RWPE2 (cell line): Measurements from ENCODE around the gene GNAL.

Source experiments
- ATAC-seq: fragments of 200-7000 bp; cut with Tn5 transposase; 3 replicates; pipeline ENCODE4 v1.9.1; 2021; ENCODE audit warnings: low read depth
- DNase-seq: peaks from one replicate; pipeline ENCODE4 v3.0.0-alpha.2; 2020; ENCODE audit warnings: low spot score
- H3K27ac ChIP-seq: fragments of 450-650 bp; 2 replicates; pipeline ENCODE4 v1.5.1; 2017; ENCODE audit warnings: mild to moderate bottlenecking; ENCODE audit not compliant: poor library complexity, severe bottlenecking
- H3K27me3 ChIP-seq: fragments of 250-450 bp; sonication (Bioruptor Pico); 2 replicates; pipeline ENCODE4 v1.5.1; 2021; ENCODE audit warnings: mild to moderate bottlenecking, moderate library complexity; ENCODE audit not compliant: insufficient read depth, poor library complexity, severe bottlenecking
- H3K36me3 ChIP-seq: fragments of 250-450 bp; sonication (Bioruptor Pico); 2 replicates; pipeline ENCODE4 v1.5.1; 2020; ENCODE audit warnings: low read depth, mild to moderate bottlenecking, moderate library complexity
- H3K4me1 ChIP-seq: fragments of 250-450 bp; sonication (Bioruptor Pico); 2 replicates; pipeline ENCODE4 v1.5.1; 2021; ENCODE audit warnings: mild to moderate bottlenecking, moderate library complexity; ENCODE audit not compliant: insufficient read depth, poor library complexity, severe bottlenecking
- H3K4me3 ChIP-seq: fragments of 250-450 bp; sonication (Bioruptor Pico); 2 replicates; pipeline ENCODE4 v1.5.1; 2021; ENCODE audit warnings: mild to moderate bottlenecking, moderate library complexity; ENCODE audit not compliant: severe bottlenecking
- H3K9me3 ChIP-seq: fragments of 250-450 bp; sonication (Bioruptor Pico); 2 replicates; pipeline ENCODE4 v1.5.1; 2021; ENCODE audit warnings: mild to moderate bottlenecking, moderate library complexity; ENCODE audit not compliant: severe bottlenecking
- CTCF ChIP-seq: fragments of 450-650 bp; IDR thresholded peaks from one replicate; pipeline ENCODE4 v1.5.1; 2017; ENCODE audit warnings: mild to moderate bottlenecking, moderate library complexity; ENCODE audit not compliant: poor library complexity, severe bottlenecking

Gene GNAL

GRCh38 chr18:11872479-11873136 lies 183.5 kb downstream of the GNAL start:
- Histone ChIP-seq H3K4me1 (no peaks in the 10 kb centered on the region), H3K27ac (no peak overlapping the region), H3K27me3 (no peaks in the 10 kb centered on the region), H3K4me3 (no peak overlapping the region), H3K9me3 (no peaks in the 10 kb centered on the region), H3K36me3 (no peaks in the 10 kb centered on the region)
- no peak for DNase-seq
- ATAC-seq = peak; percentile 93
- peak; percentile 77 for TF ChIP-seq CTCF

GRCh38 chr18:11873670-11874340 lies 184.7 kb downstream of the GNAL start:
- Histone ChIP-seq H3K27ac (no peak overlapping the region), H3K4me3 (no peak overlapping the region), H3K36me3 (no peaks in the 10 kb centered on the region), H3K27me3 (no peaks in the 10 kb centered on the region), H3K4me1 (no peaks in the 10 kb centered on the region), H3K9me3 (no peaks in the 10 kb centered on the region)
- TF ChIP-seq CTCF = no peak
- no peak for ATAC-seq
- DNase-seq = no peak

- Histone ChIP-seq H3K4me3 (no peak overlapping the region), H3K36me3 (no peaks in the 10 kb centered on the region), H3K27ac (no peak overlapping the region), H3K27me3 (no peaks in the 10 kb centered on the region), H3K4me1 (no peaks in the 10 kb centered on the region), H3K9me3 (no peaks in the 10 kb centered on the region)
- no peak for ATAC-seq
- TF ChIP-seq CTCF = no peak
- DNase-seq = no peak
Measured at GRCh38 chr18:11874676-11875075, 185.6 kb downstream of the GNAL start.

- Histone ChIP-seq H3K36me3 (no peaks in the 10 kb centered on the region), H3K27me3 (no peaks in the 10 kb centered on the region), H3K9me3 (no peaks in the 10 kb centered on the region), H3K4me3 (no peak overlapping the region), H3K4me1 (no peaks in the 10 kb centered on the region), H3K27ac (no peak overlapping the region)
- TF ChIP-seq CTCF = no peak
- no peak for ATAC-seq
- no peak for DNase-seq
Measured at GRCh38 chr18:11877497-11878135, 188.6 kb downstream of the GNAL start.
